GM21737 (cell line): ENCODE data around the gene HEPACAM2.

Experiments
- ATAC-seq: cut with Tn5 transposase; IDR thresholded peaks from one replicate; pipeline ENCODE4 v1.9.1; 2021; ENCODE audit warnings: mild to moderate bottlenecking, moderate library complexity; ENCODE audit not compliant: unreplicated experiment

HEPACAM2 gene

DNA sequence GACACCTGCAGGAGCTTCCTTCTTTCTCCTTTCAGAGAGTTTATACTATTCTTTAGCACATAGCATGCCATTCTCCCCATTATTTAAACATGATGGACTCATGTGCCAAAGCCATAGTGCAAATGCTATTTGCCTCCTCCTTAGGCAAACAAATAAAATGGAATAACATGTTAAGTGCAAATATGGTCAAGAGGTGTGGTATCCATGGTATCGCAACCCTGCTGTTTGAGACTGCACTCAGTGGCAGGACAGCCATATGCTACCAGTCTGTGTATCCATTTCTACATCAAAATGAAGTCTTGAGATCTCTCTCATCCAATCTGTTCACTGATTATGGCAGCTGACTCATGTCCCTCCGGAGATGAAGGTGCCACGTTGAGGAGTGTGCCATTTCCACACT is 22.8 kb downstream of the HEPACAM2 start:
- no peak for ATAC-seq

DNA sequence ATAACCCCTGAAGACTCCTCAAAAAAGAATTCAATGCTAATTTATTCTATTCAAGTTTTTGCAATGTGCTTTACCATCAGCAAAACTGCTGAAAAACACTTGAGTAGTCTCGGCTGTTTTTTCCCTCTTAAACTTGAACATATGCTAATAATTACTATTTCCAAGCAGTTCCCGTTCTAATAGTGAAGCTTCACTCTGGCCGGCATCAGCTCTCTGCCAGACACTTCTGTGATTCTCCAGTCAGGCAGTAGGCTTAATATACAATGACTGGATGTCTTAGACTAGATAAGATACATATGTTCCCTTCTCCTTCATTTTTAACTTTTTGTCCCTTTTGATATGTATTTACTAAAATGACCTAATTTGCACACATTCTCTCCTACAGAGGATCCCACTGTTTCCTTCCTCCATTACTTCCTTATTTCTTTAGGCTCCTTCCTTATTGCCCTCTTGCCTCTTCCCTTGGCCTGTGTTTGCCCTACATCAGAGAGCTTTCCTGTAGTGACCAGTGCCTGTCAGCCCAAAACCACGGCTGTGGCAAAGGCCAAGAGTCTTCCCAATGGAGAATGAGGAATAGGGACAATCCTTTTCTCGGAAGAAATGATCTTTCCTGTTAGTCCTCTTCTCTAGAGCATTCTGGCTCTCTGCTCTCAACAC is 23.5 kb downstream of the HEPACAM2 start:
- ATAC-seq: no peak

DNA sequence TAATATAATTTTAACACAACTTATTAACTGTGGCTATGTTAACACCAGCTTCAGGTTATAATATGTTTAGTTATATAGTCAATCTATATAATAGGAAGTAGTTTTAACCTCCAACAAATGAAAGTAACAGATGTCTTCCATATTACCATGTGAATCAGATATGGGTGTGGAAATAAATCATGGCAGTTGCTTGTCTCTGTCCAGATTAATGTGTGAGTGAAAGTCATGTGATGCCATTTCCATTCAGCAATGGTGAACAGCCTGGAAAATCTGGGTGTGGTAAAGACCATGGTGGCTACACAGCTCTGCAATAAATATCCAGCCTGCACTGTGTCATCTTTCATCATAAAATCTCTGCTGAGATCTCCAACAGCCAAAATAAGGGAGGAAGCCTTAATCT is 27.8 kb downstream of the HEPACAM2 start:
- no peak for ATAC-seq

DNA sequence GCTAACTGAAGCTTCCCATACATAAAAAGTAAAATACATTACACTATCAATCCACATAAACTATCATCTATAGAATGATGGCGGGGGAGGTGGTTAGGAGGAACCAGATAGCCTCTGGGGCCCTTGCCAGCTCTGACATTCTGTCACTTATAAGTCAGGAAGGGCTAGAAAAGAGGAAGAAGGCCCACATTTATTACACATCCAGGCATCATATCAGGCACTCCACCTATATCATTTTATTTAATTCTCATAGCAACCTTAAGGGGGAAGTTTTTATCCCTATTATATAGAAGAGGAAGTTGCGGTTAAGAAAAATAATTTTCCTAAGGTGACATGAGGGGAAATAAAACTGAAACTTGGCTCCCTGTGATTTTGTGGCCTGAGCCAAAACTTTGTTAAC is 29.9 kb downstream of the HEPACAM2 start:
- no peak for ATAC-seq

DNA sequence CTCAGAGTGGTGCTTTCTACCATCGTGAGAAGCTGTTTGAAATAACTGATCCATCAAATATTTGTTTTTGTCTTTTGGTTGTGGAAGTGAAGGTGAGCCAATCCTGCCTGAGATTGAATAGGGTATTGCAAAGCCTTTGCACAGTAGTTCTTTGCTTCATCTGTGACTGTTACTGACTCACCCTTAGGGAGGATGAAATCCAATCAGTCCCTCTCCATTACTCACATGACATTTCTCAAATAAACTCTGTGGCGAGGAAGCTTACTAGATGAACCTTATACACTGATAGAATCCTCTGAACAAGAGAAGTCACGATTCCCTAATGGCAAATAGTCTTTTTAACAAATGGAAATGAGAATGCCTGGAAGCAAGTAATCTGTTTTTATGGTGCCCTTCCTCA is 31.9 kb downstream of the HEPACAM2 start:
- ATAC-seq: no peak

DNA sequence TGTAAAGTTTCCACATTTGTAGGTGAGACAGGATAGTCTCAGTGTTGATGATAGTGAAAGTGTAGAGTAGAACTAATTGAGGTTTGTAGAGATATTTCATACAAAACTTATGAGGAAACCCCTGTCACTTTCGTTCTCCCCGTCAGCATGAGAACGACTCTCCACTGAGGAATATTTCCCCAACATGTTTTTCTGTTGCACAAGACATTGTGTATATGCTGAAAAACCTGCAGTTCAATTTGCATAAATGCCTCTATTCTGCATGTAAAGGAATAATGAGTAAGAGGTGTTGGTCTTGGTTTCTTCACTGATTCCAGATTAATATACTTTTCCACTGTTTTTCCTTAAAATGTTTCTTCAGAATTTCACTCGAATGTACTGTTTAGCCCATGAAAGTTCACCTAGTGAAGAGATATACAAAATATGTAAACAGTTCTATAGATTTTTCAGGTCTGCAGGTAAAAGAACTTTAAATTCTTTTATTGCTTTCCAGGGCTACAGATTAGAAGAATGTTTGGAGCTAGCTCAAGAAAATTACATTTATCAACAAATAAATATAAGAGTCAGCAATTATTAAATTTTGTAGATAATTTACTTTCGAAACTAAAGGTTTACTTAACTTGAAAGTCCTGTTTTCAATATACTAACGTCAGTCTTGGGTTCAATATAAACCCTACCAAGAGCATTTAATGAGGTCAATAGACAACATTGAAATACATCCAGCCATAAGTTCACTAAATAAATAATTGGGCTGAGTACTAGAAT is 37.2 kb downstream of the HEPACAM2 start:
- ATAC-seq: no peak

DNA sequence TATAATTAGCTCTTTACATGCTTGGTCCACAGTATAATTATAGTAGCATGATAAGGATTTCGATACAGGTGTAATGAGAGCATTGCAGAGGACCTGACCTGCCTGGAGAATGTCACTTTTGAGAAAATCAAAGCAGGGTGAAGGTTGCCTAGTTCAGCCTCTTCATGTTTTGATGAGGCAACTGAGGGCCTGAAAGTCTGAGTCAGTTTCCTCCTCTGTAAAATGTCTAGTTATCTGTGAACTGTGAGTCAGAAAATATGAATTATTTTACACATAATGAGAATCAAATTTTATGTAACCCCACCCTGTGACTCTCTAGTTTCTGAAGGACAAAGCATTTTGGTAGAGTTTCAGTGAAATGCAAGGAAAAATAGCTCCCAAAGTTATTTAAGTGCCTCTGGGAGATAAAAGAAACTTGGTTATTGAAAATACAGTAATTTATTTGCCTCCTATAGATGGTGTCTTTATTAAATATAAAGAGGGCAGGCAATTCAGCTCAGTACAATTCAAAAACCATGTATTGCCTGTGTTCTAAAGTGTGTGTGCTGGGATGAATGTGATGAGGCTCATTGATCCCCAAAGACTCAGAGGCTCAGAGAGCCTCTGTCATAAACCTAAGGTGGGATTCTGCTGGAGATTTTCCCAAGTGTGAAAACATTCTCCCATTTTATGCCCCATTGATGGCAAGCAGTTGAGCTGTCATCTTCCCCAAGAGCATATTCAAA is 40.8 kb downstream of the HEPACAM2 start:
- no peak for ATAC-seq

DNA sequence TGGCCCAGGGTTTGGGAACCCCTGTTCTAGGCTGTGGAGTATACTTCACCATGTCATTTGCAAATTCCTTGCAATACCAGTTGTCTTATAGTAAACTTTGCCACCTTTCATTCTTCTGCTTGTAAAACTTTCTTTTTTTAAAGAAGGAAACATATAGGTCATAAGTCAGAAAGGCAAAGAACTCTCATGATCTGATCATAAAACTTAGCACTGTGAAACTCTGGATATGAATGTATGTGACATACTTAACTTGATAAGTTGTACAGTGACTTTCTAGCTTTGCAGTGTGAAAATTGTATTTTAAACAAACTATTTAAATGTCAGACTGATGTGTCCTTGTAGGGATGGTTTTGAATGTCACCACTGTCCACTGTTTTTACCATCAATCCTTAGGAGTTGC is 47.1 kb downstream of the HEPACAM2 start:
- no peak for ATAC-seq

DNA sequence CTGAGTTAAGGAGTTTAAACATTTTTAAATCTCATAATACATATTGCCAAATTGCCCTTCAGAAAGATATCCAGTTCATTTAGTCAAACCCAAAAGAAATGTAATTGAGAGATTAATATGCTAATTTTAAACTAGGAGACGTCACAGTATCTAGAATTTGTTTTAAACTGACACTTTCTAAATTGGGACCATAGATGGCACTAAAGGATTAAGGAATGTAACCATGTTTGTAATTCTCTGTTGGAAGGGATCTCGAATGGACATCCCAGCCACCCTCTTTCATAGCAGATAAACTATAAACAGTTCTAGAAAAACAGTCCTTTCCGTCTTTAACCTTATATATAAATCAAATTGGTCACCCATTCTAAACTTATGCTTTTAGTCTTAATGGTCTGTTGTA is 48.1 kb downstream of the HEPACAM2 start:
- no peak for ATAC-seq

DNA sequence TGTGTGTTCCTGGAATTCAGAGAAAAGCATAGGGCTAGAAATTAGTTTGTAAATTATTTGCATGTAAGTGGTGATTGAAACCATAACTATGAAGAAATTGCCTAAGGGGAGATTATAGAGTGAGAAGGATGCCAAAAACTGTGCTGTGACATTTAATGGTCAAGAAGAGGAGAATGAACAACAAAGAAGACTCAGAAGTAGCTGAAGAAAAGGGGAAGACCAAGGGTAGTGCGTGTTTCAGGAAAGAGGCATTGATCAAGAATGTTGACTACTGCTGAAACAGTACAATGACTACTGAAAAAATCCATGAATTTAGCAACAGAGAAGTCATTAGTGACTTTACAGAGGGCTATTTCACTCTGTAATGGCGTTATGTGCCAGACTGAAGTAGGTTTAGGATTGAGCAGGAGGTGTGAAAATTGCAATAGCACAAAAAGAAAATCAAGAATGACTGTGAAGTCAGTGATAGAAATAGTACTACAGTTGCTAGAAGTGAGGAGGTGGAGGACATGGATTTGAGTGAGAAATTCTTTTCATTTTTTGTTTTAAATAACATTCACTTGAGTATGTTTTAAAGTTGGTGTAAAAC is 49.2 kb downstream of the HEPACAM2 start:
- ATAC-seq: no peak

DNA sequence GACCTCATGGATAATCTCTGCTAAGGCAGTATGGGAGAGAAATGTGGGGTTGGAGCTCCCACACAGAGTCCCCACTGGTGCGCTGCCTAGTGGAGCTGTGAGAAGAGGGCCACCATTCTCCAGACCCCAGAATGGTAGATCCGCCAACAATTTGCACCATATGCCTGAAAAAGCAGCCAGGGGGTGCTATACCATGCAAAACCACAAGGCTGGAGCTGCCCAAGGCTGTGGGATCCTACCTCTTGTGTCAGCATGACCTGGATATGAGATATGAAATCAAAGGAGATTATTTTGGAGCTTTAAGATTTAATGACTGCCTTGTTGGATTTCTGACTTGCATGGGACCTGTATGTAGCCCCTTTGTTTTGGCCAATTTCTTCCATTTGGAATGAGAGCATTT is 51.0 kb downstream of the HEPACAM2 start:
- ATAC-seq: no peak

DNA sequence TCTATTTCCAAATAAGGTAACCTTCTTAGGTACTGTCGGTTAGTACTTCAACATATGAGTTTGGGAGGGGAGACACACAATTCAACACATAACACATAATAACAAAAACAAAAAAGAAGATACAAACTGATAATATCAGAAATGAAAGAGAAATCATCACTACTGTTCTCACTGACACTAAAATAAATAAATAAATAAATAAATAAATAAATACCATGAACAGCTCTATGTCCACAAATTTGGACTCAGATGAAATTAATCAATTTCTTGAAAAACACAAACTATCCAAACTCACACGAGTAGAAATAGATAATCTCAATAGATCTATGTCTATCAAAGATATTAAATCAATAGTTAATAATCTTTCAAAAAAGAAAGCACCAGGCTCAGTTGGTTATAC is 53.6 kb downstream of the HEPACAM2 start:
- no peak for ATAC-seq

DNA sequence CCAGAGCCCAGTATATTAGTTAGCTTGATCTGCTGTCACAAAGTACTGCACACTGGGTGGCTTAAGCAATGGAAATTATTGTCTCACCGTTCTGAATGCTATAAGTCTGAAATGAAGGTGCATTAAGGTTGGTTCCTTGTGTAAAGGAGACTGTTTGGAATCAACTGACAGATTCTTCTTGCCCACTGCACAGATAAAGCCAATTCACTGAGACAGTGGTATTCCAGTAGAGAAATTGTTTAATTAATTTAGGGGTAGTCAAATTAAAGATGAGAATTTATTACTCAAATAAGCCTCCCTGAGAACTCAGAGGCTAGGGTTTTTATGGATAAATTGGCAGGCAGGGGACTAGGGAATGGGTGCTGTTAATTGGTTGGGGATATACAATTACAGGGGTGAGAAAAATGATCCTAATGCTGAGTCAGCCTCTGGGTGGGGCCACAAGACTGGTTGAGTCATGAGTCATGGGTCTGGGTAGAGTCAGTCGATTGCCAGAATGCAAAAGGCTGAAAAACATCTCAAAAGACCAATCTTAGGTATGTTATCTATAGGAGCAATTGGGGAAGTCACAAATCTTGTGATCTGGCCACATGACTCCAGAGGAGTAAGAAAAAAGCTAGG is 54.6 kb downstream of the HEPACAM2 start:
- no peak for ATAC-seq

DNA sequence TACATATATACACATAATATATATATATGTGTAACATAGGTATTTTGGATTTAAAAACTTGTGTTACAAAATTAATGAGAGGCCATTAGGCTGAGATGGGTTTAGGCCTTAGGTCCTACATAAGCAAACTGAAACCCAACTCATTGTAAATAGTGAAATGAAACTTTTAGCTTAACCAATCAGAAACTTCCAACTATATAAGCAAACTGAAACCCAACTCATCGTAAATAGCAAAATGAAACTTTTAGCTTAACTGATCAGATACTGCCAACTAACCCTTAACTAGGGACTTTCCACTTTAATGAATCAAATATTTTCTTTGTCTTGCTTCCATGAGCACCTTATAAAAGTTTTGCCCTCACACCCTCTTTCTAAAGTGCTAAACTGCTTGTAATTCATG is 60.8 kb downstream of the HEPACAM2 start:
- ATAC-seq: peak; percentile 97

DNA sequence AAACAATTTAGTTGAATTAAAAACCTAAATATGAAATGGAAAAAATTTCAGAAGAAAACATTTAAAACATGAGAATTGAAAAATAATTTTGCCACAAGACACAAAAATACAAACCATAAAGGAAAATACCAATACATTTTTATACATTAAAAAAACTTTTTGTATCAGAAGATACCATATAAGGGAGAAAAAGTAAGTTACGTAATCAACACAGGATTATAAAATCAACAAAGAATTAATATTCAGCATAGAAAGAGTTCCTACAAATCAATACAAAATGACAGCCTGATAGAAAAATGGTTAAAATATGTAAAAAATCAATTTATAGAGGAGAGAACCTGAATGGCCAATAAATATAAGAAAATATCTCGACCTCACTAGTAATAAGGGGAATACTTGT is 61.5 kb downstream of the HEPACAM2 start:
- ATAC-seq: no peak

DNA sequence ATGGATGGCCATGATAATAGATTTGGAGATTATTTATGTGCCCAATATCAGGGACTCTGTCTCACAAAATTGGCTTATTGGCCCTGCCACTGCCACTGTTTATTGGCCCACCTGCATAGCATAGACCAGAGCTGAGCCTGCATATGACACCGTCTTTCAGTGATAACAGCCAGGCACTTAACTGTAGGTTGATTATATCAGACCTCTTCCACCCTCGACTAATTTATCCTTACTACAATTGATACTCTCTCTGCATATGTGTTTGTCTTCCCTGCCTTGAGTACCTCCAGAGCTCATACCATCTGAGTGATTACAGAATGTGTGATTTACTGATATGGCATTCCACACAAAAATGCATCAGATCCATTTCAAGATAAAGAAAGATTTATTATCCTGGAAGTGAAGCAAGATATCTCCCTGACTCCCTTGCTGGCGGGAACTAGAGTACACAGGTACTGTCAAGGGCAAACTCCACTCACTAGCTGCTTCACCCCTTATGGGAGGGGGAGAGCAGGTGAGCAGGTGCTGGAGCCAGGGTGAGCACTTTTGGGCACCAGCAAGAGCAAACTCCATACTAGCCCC is 65.0 kb downstream of the HEPACAM2 start:
- ATAC-seq: no peak

DNA sequence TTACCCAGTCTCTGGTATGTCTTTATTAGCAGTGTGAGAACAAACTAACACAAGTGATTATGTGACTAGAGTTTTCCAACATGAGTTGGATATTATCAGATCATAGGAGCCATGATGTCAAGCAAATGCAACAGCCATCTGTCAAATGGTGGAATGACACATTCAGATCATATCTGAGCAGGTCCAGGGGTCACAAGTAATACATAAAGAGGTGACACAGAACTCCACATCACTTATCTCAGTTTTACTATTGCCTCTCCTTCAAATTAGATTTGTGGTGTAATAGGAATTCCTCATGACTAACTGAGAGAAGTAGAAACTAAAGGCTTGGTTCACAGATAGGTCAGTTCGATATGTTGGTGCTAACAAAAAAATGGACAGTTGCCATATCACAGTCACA is 65.9 kb downstream of the HEPACAM2 start:
- no peak for ATAC-seq

DNA sequence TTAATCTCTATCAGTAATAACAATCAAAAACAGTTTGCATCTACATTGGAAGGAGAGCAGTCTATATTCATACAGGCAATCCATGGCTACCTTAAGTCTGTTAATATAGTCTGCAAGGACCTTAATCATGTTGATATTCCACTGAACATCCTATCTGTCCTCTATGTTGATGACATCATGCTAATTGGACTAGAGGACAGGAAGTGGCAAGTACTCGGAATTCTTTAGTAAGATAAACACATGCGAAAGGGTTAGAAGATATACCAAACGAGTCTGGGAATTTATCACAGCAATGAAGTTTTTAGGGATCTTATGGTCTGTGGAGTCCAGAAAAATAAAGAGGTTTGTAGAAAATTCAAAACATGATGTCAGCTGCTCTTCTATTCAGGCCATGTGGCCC is 66.8 kb downstream of the HEPACAM2 start:
- ATAC-seq: no peak

DNA sequence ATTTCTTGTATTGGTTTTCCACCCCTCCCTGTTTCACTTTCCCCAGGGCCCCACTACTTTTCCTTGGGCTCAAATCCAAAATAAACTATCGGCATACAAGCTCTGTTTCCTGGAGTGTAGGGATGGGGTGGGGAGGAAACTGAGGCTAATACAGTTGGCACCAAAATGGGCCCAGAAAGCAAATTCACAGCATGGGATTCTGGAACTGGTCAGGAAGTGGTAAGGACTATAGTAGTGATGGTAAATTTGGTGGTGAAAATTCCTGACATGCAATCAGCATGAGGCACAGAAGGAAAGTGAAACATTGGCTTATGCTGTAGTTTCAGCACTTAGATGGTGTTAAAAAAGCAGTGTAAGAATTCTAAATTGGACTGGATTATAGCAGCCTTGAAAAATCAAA is 69.4 kb downstream of the HEPACAM2 start:
- no peak for ATAC-seq

DNA sequence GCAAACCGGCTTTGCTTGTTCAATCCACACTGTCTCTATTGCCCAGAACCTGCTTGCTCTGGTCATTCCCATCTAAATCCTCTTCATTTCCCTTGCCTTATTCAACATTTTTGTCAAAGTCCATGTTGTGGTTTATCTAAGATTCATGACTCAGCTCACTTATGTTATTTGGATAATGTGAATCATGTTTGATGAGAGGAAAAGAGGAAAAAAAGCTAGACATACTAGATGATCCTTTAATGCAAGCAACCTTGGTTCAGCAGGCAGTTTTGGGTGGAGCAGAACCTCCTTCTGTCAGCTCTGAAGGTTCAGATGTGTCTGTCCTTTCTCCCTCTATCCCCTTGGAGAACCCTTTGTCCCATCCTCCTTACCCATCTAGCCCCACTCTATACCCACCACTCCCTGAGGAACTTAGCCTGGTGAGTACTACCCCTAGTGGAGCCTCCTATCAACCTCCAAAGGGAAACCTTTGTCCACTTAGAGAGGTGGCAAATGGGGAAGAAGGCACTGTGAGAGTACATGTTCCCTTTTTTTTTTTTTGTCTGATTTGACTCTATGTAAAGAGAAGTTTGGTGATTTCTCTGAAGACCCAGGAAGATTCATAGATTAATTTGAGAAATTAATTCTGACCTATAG is 76.0 kb downstream of the HEPACAM2 start:
- no peak for ATAC-seq
